HG02870 (cell line): ENCODE measurements around the gene RLBP1.
A peak's percentile ranks its signal among the peaks of the same experiment; 100 is the strongest.

ENCODE experiments used
- ATAC-seq: cut with Tn5 transposase; IDR thresholded peaks from one replicate; pipeline ENCODE4 v1.9.1; 2021; ENCODE audit warnings: mild to moderate bottlenecking, moderate library complexity; ENCODE audit not compliant: unreplicated experiment

RLBP1 gene

GRCh38 chr15:89179966-89180875, 41.2 kb downstream of the RLBP1 start:
- peak; percentile 40 for ATAC-seq

- ATAC-seq = no peak
Observed at GRCh38 chr15:89178307-89178977, 42.9 kb downstream of the RLBP1 start.

DNA sequence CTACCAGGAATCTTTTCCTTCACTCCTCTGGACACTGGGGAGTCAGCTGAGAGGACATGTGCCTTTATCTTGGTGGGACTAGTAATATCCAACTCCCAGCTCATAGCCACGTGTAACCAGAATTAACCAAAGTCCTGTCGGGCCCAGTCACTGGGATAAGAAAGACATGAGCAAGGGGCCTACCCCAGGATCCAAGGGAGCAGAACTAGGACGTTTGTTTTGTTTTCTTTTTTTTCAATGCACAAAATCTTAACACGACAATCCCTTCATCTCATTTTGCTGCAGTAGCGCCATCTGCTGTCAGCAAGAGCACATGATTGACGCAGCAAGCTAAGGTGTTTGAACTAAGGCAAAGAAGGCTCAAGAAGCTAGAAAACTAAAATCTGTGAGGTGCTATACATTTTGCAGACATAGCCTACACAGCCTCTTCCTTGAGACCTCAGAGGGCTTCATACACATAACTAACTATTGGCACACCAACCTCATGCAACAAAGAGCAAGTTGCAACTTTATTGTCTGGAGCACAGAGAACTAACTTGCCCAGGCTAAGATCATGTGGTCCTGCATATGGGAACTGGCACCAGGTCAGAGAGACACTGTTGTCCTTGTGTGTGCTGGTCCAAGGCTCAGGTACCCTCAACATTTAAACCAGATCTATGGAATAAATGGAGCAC, 43.6 kb downstream of the RLBP1 start:
- no peak for ATAC-seq

DNA sequence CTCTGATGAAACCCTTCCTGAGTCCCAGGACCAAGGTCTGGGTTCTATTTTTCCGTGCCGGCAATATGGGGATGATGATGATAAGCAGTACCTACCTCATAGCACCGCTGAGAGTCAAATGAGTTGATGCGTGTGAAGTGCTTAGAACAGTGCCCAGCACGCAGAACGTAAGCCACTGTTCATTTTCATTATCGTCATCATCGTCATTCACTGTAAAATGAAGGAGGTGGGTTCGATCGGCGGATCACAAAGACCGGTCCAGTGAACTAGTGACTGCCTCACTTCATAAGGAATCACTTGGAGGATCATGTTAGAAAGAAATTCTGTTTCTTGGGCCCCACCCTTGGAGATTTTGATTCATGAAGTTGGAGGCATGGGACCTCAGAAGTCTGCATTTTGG, 44.3 kb downstream of the RLBP1 start:
- no peak for ATAC-seq

DNA sequence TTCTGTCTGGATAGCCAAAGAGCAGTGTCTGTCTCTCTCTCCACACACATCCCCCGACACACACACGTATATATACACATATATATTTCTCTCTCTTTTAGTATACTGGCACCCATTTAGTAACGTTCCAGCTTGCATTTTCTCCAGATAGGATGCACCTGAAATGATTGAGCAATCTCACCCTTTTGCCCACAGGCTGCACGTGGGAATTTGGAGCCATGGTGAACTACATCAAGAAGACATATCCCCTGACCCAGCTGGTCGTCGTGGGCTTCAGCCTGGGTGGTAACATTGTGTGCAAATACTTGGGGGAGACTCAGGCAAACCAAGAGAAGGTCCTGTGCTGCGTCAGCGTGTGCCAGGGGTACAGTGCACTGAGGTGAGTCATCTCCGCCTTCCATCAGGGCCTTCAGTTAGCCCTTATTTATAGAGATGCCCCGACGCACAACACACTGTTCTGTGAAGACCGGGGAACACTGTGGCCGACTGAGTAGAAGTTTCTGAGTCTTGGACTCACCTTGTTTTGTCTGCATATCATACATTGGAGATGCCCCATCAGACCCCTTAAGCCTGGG, 45.7 kb downstream of the RLBP1 start:
- no peak for ATAC-seq

- ATAC-seq = no peak
Observed at GRCh38 chr15:89174476-89174875, 46.9 kb downstream of the RLBP1 start.

GRCh38 chr15:89172921-89173320, 48.5 kb downstream of the RLBP1 start:
- no peak for ATAC-seq

DNA sequence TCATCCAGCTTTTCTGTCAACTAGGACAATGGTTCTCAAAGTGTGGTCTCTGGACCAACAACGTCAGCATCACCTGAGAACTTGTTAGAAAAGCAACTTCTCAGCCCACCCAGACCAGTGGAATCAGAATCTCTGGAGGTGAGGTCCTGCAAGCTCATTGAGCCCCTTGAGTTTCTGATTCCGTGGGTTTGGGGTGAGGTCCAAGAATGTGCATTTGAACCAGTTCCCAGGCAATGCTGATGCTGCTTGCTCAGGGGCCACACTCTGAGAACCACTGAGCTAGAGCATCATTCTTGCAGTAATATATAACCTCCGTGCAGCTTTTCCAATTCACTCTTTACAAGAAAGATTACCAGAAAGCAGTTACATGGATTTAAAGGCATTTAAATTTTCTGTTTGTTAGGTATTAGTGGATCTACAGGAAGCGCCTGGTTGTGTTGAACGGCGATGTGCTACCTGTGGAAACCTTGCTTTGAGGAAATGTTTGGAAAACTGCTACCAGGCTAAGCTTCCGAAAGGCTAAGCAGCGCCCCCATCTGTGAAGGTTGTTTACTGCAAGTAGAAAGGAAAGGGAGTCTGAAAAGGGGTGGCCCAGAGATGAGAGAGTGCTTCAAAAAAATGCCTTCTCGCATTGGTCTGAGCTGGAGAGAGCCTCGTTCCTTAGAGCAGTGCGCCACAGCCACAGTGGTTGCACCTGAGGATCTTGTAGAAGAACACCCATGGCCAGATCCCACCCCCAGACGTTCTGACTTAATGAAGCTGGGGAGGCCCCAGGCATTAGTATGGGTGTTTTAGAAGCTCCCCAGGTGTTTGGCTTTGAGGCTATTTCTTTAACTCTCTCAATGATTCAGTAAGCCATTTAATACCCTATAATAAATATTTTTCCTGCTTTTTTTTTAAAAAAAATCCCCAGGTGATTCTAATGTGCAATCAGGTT, 50.0 kb downstream of the RLBP1 start:
- ATAC-seq = no peak

GRCh38 chr15:89170364-89170763, 51.0 kb downstream of the RLBP1 start:
- no peak for ATAC-seq

DNA sequence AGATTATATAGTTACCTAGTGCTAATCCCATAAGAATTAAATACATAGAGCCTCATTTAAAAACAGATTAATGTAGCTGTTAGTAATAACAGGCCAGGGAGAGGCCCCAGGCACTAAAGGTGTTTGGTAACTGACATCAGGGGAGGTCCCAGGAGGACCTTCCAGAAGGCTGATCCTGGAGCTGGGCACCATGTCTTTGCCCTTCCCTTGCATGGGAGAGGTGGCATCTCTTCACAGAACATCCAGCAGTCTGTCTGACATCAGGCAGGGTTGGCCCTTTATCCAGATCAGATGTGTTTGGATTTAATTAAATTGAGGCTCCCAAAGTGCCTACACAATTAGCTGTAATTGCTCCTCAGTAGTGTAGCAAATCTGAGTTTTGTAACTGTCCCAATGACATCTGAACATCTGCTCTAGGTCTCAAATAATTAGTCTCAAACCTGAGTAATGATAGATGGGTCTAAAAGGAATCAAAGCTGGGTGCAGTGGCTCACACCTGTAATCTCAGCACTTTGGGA, 53.0 kb downstream of the RLBP1 start:
- no peak for ATAC-seq

DNA sequence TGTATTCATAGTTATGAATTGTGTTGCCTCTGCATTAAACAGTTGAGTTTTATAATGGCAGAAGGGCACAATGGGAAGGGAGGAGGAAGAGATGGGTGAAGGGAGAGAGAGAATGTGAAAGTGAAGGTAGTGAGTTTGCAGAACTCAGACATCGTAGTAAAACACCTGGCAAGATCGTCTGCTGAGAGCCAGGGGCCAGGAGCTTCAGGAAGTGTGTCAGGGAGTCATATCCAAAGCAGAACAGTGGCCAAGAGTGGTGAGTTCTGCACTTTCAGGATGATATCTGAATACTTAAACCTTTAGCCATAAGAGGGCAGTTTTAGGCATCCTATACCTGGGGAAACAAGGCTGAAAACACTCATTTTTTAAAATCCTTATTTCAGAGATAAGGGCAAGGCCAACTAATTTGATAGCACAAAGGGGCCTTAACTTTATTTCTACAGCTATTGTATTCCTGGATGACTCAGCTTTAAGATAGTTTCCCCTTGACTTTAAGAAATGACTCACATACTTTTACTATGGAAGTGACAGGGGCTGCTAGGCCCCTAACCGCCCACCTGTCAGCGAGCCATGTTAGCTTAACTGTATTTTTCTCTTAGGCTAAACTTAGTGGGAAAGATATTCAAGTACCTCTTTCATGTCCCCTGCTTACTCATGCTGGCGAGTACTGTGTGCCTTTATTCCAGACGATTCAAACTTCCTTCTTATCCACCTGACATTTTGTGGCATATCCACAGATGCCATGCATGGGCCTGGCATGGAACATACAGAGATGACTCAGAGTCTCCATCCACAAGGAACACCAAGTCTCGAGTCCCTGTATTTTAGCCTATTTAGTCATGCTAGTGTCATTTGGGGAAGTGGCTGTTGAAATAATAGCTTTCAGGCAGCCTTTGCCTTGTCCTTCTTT, 53.9 kb downstream of the RLBP1 start:
- peak; percentile 82 for ATAC-seq

DNA sequence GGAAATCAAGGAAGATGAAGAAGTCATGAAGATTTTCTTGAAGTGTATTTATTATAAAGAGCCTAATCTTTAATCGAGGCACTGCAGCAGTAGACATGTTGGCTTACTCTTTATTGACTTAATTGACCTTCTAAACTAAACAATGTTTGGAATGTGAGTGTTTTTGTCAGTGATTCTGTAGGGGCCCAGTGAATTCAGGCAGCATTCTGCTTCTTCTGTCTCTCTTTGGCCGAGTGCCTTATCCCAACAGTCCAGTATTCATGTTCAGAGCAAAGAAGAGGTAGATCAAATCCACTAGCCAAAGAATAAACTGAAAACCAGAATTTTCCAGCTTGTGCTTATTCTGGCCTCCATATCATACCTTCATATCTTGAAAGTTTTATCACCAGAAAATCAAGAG, 55.7 kb downstream of the RLBP1 start:
- ATAC-seq = no peak

DNA sequence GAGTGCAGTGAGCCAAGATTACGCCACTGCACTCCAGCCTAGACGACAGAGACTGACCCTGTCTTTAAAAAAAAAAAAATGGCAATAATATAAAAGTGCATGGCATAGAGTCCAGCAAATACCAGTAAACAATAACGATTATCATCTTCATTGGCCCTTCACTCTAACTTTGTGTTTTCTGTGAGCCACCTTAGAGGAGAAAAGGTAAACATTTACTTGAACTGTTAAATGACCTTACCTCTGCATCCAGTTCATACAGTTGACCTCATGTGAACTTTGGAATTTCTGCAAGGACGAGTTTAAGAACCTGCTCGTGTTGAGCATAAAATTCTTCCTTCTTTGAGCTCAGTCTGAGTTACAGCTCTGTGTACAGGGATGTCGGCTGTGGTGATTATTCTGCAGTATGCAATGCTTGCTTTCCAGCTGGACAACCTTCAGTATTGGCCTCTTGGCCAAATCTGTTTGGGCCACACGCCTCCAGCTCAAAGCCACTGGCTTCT, 56.6 kb downstream of the RLBP1 start:
- no peak for ATAC-seq

DNA sequence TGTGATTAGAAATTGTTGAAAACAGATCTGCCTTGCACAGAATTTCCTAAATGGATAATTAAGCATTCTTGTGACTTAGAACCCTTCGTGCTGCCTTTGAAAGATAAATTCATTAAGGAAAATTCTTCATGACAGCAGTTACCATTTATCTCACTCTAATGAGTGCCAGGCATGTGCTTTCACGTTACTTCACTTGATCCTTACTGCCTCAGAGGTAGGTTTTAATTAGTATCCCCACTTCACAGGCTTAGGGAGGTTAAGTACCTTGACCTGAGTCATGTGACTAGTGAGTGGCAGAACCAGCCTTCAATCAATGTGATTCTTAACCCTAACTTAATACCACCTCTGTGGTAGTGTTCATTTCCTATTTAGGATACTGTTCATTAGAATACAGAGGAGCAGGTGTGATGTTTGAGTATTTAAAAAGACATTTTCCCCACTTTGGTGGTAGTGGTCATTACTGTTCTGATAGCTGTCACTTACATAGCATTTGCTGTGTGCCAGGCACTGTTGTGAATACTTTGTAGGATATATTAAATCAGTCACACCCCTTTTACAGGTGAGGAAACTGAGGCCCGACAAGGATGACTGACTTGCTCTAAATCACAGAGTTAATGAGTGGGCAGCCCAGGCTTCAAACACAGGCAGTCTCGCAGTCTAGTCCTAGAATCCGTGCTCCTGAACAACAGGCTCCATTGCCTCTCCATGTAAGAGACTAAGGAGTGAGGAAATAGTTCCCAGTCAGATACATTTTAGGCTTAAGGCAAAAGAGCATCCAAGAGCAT, 57.9 kb downstream of the RLBP1 start:
- no peak for ATAC-seq

- no peak for ATAC-seq
Observed at GRCh38 chr15:89161666-89162065, 59.7 kb downstream of the RLBP1 start.
